Cardiac fibroblast (primary cell): ENCODE measurements around the gene CNNM4.
A peak's percentile ranks its signal among the peaks of the same experiment; 100 is the strongest.
"Not testable (repeated sequence)": the region's sequence is repeated elsewhere in the genome, so short reads cannot be mapped to it uniquely, and the experiment has no call there.

Experiments used
- DNase-seq, 2 donors: peaks; one replicate each; pipeline versions ENCODE4 v3.0.0 to v3.0.0-alpha.2; 2010; ENCODE audit warnings: low read depth in 2 of 2
- H3K4me3 ChIP-seq, 2 donors: replicated peaks in 1 of 2; 1 replicate in 1 of 2; 2 replicates in 1 of 2; pipeline ENCODE4 v1.5.1; 2011; ENCODE audit warnings: low read depth in 2 of 2, low read length in 2 of 2, mild to moderate bottlenecking in 2 of 2, moderate library complexity in 1 of 2
- CTCF ChIP-seq: IDR thresholded peaks from one replicate; pipeline ENCODE4 v1.5.1; 2011; ENCODE audit warnings: low read depth, mild to moderate bottlenecking, low read length, inconsistent platforms

Gene CNNM4

GRCh38 chr2:96788442-96789244, 27.9 kb downstream of the CNNM4 start:
- DNase-seq: peak; percentile 23 to 32
- no peak for TF ChIP-seq CTCF
- no peak overlapping the region for H3K4me3 ChIP-seq

GRCh38 chr2:96789245-96789617, 28.5 kb downstream of the CNNM4 start:
- TF ChIP-seq CTCF: no peak
- no peak for DNase-seq

GRCh38 chr2:96792772-96793749, 32.4 kb downstream of the CNNM4 start:
- H3K4me3 ChIP-seq: no peak overlapping the region
- no peak for TF ChIP-seq CTCF
- no peak for DNase-seq

More at GRCh38 chr2:96789245-96789617, 28.5 kb downstream of the CNNM4 start:
- no peak overlapping the region for H3K4me3 ChIP-seq

- no peak for TF ChIP-seq CTCF
- H3K4me3 ChIP-seq: no peak overlapping the region
- DNase-seq: no peak
These were observed 34.4 kb downstream of the CNNM4 start for GRCh38 chr2:96795076-96795475.

- DNase-seq, H3K4me3 ChIP-seq: not testable (repeated sequence)
These were observed 35.8 kb downstream of the CNNM4 start for GRCh38 chr2:96796497-96796896.

- no peak overlapping the region for H3K4me3 ChIP-seq
- DNase-seq: no peak
- no peak for TF ChIP-seq CTCF
These were observed 36.4 kb downstream of the CNNM4 start for GRCh38 chr2:96797066-96797625.
